GM23338 (cell line): ENCODE measurements around the gene CD300LB. TPM values are rescaled to one million over a fixed set of nuclear protein-coding genes. Genes with fewer than 3 reads are reported as not detected.

Source experiments
- ATAC-seq: fragments of 200-7000 bp; cut with Tn5 transposase; 3 replicates; pipeline ENCODE4 v1.9.1; 2020
- DNase-seq: peaks from one replicate; pipeline ENCODE4 v3.0.0-alpha.2; 2015; ENCODE audit warnings: low spot score
- H2AFZ ChIP-seq: fragments of 200-600 bp; sonication (generic); 2 replicates; pipeline ENCODE4 v1.8.0; 2016; ENCODE audit warnings: antibody characterized with exemption, mild to moderate bottlenecking, moderate library complexity
- H3F3A ChIP-seq: fragments of 200-600 bp; sonication (generic); replicated peaks from 2 replicates; pipeline ENCODE4 v1.8.0; 2017; ENCODE audit warnings: antibody characterized with exemption, mixed run types, low read depth
- H3K27ac ChIP-seq: fragments of 200-600 bp; sonication (generic); 2 replicates; pipeline ENCODE4 v1.6.1; 2016; ENCODE audit warnings: low read depth
- H3K27me3 ChIP-seq: fragments of 200-600 bp; sonication (generic); 2 replicates; pipeline ENCODE4 v1.8.0; 2016; ENCODE audit warnings: mild to moderate bottlenecking, mixed run types, moderate library complexity; ENCODE audit not compliant: insufficient read depth
- H3K36me3 ChIP-seq: fragments of 200-600 bp; sonication (generic); 2 replicates; pipeline ENCODE4 v1.8.0; 2016; ENCODE audit warnings: mild to moderate bottlenecking; ENCODE audit not compliant: insufficient read depth
- H3K4me1 ChIP-seq: fragments of 200-600 bp; sonication (generic); 2 replicates; pipeline ENCODE4 v1.8.0; 2016; ENCODE audit warnings: mild to moderate bottlenecking, moderate library complexity; ENCODE audit not compliant: insufficient read depth
- H3K4me2 ChIP-seq: fragments of 200-600 bp; sonication (generic); 2 replicates; pipeline ENCODE4 v1.7.1; 2017; ENCODE audit warnings: mixed run types
- H3K4me3 ChIP-seq: fragments of 200-600 bp; sonication (generic); 2 replicates; pipeline ENCODE4 v1.6.1; 2016; ENCODE audit warnings: mixed run types
- H3K79me2 ChIP-seq: fragments of 200-600 bp; sonication (generic); replicated peaks from 2 replicates; pipeline ENCODE4 v1.8.0; 2017; ENCODE audit warnings: mild to moderate bottlenecking; ENCODE audit not compliant: insufficient read depth
- H3K9me2 ChIP-seq: fragments of 200-600 bp; sonication (generic); 2 replicates; pipeline ENCODE4 v1.8.0; 2017; ENCODE audit not compliant: insufficient read depth
- H4K20me1 ChIP-seq: fragments of 200-600 bp; sonication (generic); replicated peaks from 2 replicates; pipeline ENCODE4 v1.8.0; 2017; ENCODE audit warnings: mild to moderate bottlenecking; ENCODE audit not compliant: insufficient read depth
- H3K27ac Mint-ChIP-seq: 2 replicates; pipeline ENCODE4 v1.8.0; 2020; ENCODE audit warnings: inconsistent platforms, mild to moderate bottlenecking, moderate library complexity, mixed read lengths
- H3K27me3 Mint-ChIP-seq: 3 replicates; pipeline ENCODE4 v1.8.0; 2022; ENCODE audit warnings: low read depth, mild to moderate bottlenecking, moderate library complexity, mixed read lengths, inconsistent platforms; ENCODE audit not compliant: insufficient read depth, poor library complexity
- H3K36me3 Mint-ChIP-seq: 3 replicates; pipeline ENCODE4 v1.8.0; 2021; ENCODE audit warnings: low read depth, mild to moderate bottlenecking, inconsistent platforms, moderate library complexity, mixed read lengths
- H3K4me1 Mint-ChIP-seq: 3 replicates; pipeline ENCODE4 v1.8.0; 2020; ENCODE audit warnings: mild to moderate bottlenecking, inconsistent platforms, mixed read lengths
- H3K4me3 Mint-ChIP-seq: 3 replicates; pipeline ENCODE4 v1.8.0; 2021; ENCODE audit warnings: moderate library complexity, mild to moderate bottlenecking, inconsistent platforms, mixed read lengths
- H3K9me3 Mint-ChIP-seq: 3 replicates; pipeline ENCODE4 v1.8.0; 2020; ENCODE audit warnings: moderate library complexity, mild to moderate bottlenecking, inconsistent platforms, mixed read lengths
- CREB1 ChIP-seq: fragments of 250-450 bp; sonication (Bioruptor Pico); IDR thresholded peaks from 2 replicates; pipeline ENCODE4 v1.5.0; 2020; ENCODE audit warnings: low read depth, mild to moderate bottlenecking, moderate library complexity
- CTCF ChIP-seq, 2 experiments: fragments of 200-600 bp in 1 of 2; sonication (generic) in 1 of 2; conservative IDR thresholded peaks; 2 replicates each; pipeline versions ENCODE4 v1.5.1 to v1.6.1; 2016 to 2017; ENCODE audit warnings: antibody characterized with exemption in 2 of 2, low read depth in 2 of 2, mild to moderate bottlenecking in 2 of 2, moderate library complexity in 1 of 2
- ETS1 ChIP-seq: IDR thresholded peaks from 2 replicates; pipeline ENCODE4 v1.6.1; 2016; ENCODE audit warnings: antibody characterized with exemption
- EZH2 ChIP-seq: fragments of 200-600 bp; sonication (generic); IDR thresholded peaks from one replicate; pipeline ENCODE4 v1.8.0; 2017; ENCODE audit warnings: antibody characterized with exemption, mild to moderate bottlenecking, low read depth; ENCODE audit not compliant: unreplicated experiment
- JUNB ChIP-seq: IDR thresholded peaks from one replicate; pipeline ENCODE4 v1.6.1; 2016; ENCODE audit warnings: antibody characterized with exemption; ENCODE audit not compliant: unreplicated experiment
- NANOG ChIP-seq: IDR thresholded peaks from 2 replicates; pipeline ENCODE4 v1.6.1; 2016; ENCODE audit warnings: antibody characterized with exemption, borderline replicate concordance
- ZNF114 ChIP-seq: fragments of 250-450 bp; sonication (Bioruptor Pico); IDR thresholded peaks from 2 replicates; pipeline ENCODE4 v1.5.0; 2020; ENCODE audit warnings: mild to moderate bottlenecking, moderate library complexity
- ZNF331 ChIP-seq: fragments of 250-450 bp; sonication (Bioruptor Pico); IDR thresholded peaks from 2 replicates; pipeline ENCODE4 v1.5.0; 2020; ENCODE audit warnings: low read depth, mild to moderate bottlenecking, moderate library complexity
- ZNF462 ChIP-seq: fragments of 250-450 bp; sonication (Bioruptor Pico); IDR thresholded peaks from 2 replicates; pipeline ENCODE4 v1.5.0; 2020; ENCODE audit warnings: mild to moderate bottlenecking, moderate library complexity
- polyA plus RNA-seq: library from polyadenylated mRNA; unstranded; fragments of >200 nt; fragmentation: Nextera tagmentation; extraction: Ambion mirVana; gene quantifications from 2 replicates; pipeline ENCODE4 v1.2.1, GENCODE V29; 2016
- total RNA-seq: library from RNA; depleted of rRNA; stranded (reverse); fragments of >200 nt; shearing (Covaris generic); gene quantifications from 2 replicates; pipeline ENCODE4 v1.2.3, GENCODE V29; 2014

CD300LB gene
- total and polyA plus RNA-seq, 2 experiments from 2014 or later = not detected

- TF ChIP-seq ZNF462 (CRISPR knock-in tag) (no peak), JUNB (no peak), CREB1 (CRISPR knock-in tag) (no peak), NANOG (no peak), ETS1 (no peak), ZNF331 (CRISPR knock-in tag) (no peak), EZH2 (no peak)
These were observed 56.1 kb downstream of the CD300LB start (continued) for GRCh38 chr17:74475189-74475588.

GRCh38 chr17:74474043-74474792, 57.1 kb downstream of the CD300LB start:
- DNase-seq (no peak), ATAC-seq (no peak)
- Histone ChIP-seq H3K4me3 (no peak overlapping the region), H3F3A (no peaks in the 10 kb centered on the region), H3K27me3 (no peaks in the 10 kb centered on the region), H3K27ac (no peak overlapping the region), H4K20me1 (no peaks in the 10 kb centered on the region), H3K9me2 (no peaks in the 10 kb centered on the region), H3K4me2 (no peak overlapping the region), H3K4me1 (no peaks in the 10 kb centered on the region), H3K36me3 (no peaks in the 10 kb centered on the region), H2AFZ (no peak overlapping the region), H3K79me2 (no peaks in the 10 kb centered on the region)
- H3K27me3 Mint-ChIP-seq = peaks cover 5% of the 10 kb centered on the region
- peaks cover 10% of the 10 kb centered on the region; the same call in 2 of the 3 replicates for H3K36me3 Mint-ChIP-seq
- no peak overlapping the region for H3K4me3 Mint-ChIP-seq
- H3K4me1 Mint-ChIP-seq = peaks cover 3% of the 10 kb centered on the region; the same call in 2 of the 3 replicates
- peaks cover 29% of the 10 kb centered on the region for H3K9me3 Mint-ChIP-seq
- no peak overlapping the region for H3K27ac Mint-ChIP-seq
- TF ChIP-seq NANOG = no peak
- no peak for TF ChIP-seq ETS1
- TF ChIP-seq ZNF331 (CRISPR knock-in tag) = no peak
- TF ChIP-seq CTCF (conservative IDR thresholded peaks at IDR 0.05; ENCODE audit: low read depth in 2 of 2) = no peak
- no peak for TF ChIP-seq CREB1 (CRISPR knock-in tag)
- TF ChIP-seq ZNF114 = no peak
